CD14-positive monocyte (primary cell): ENCODE measurements around the gene ARMC9. TPM values are rescaled to one million over a fixed set of nuclear protein-coding genes. Genes with fewer than 3 reads are reported as not detected.
A peak's percentile ranks its signal among the peaks of the same experiment; 100 is the strongest.

Experiments used
- DNase-seq, 3 donors: peaks; one replicate each; pipeline ENCODE4 v3.0.0-alpha.2; 2011 to 2022
- H2AFZ ChIP-seq: 2 replicates; pipeline ENCODE4 v1.6.0; 2012; ENCODE audit warnings: mild to moderate bottlenecking, low read depth, low read length, inconsistent platforms; ENCODE audit not compliant: insufficient read depth, poor library complexity, severe bottlenecking
- H3K27ac ChIP-seq, 2 donors: 1 replicate in 1 of 2; 2 replicates in 1 of 2; pipeline ENCODE4 v1.5.1; 2012 to 2013; ENCODE audit warnings: low read length in 2 of 2, control low read depth in 1 of 2, inconsistent platforms in 1 of 2, low read depth in 1 of 2, mild to moderate bottlenecking in 1 of 2
- H3K27me3 ChIP-seq, 2 donors: one replicate each; pipeline versions ENCODE4 v1.6.0 to v1.6.1; 2011 to 2013; ENCODE audit warnings: low read length in 2 of 2; ENCODE audit not compliant: control insufficient read depth in 2 of 2, insufficient read depth in 2 of 2
- H3K36me3 ChIP-seq, 2 donors: replicated peaks in 1 of 2; 1 replicate in 1 of 2; 2 replicates in 1 of 2; pipeline versions ENCODE4 v1.5.1 to v1.6.1; 2012 to 2013; ENCODE audit warnings: low read length in 2 of 2, control low read depth in 1 of 2, inconsistent platforms in 1 of 2, mild to moderate bottlenecking in 1 of 2; ENCODE audit not compliant: insufficient read depth in 2 of 2, control insufficient read depth in 1 of 2
- H3K4me1 ChIP-seq, 2 donors: 1 replicate in 1 of 2; 2 replicates in 1 of 2; pipeline versions ENCODE4 v1.5.1 to v1.6.1; 2012 to 2013; ENCODE audit warnings: low read length in 2 of 2, control low read depth in 1 of 2, inconsistent platforms in 1 of 2, mild to moderate bottlenecking in 1 of 2, moderate library complexity in 1 of 2; ENCODE audit not compliant: insufficient read depth in 2 of 2, control insufficient read depth in 1 of 2
- H3K4me2 ChIP-seq: replicated peaks from 2 replicates; pipeline ENCODE3; 2012; ENCODE audit warnings: low read length, moderate library complexity, mild to moderate bottlenecking; ENCODE audit not compliant: poor library complexity, severe bottlenecking; ENCODE audit errors: extremely low read depth
- H3K4me3 ChIP-seq, 3 experiments: fragments of 200-600 bp in 1 of 3; sonication (generic) in 1 of 3; replicated peaks in 1 of 3; 1 replicate in 2 of 3; 2 replicates in 1 of 3; pipeline ENCODE4 v1.5.1; 2011 to 2013; ENCODE audit warnings: low read length in 3 of 3, mild to moderate bottlenecking in 3 of 3, control low read depth in 2 of 3, low read depth in 2 of 3, inconsistent platforms in 1 of 3, moderate library complexity in 1 of 3
- H3K79me2 ChIP-seq: 2 replicates; pipeline ENCODE4 v1.6.0; 2012; ENCODE audit warnings: mild to moderate bottlenecking, control low read depth, inconsistent platforms, low read length, moderate library complexity; ENCODE audit not compliant: insufficient read depth
- H3K9ac ChIP-seq: 2 replicates; pipeline ENCODE4 v1.6.0; 2017; ENCODE audit warnings: low read length, mild to moderate bottlenecking; ENCODE audit not compliant: insufficient read depth, poor library complexity, severe bottlenecking
- H3K9me3 ChIP-seq, 2 donors: replicated peaks in 1 of 2; 1 replicate in 1 of 2; 2 replicates in 1 of 2; pipeline versions ENCODE4 v1.5.1 to v1.6.1; 2012 to 2013; ENCODE audit warnings: low read length in 2 of 2, control low read depth in 1 of 2; ENCODE audit not compliant: control insufficient read depth in 1 of 2, insufficient read depth in 1 of 2
- H4K20me1 ChIP-seq: 2 replicates; pipeline ENCODE4 v1.6.0; 2012; ENCODE audit warnings: mild to moderate bottlenecking, low read length, control low read depth, moderate library complexity; ENCODE audit not compliant: insufficient read depth
- H3K27ac Mint-ChIP-seq, 7 donors: one replicate each; pipeline ENCODE4 v1.8.0; 2020; ENCODE audit warnings: mild to moderate bottlenecking in 7 of 7, mixed read lengths in 7 of 7, moderate library complexity in 6 of 7, inconsistent platforms in 2 of 7
- H3K27me3 Mint-ChIP-seq, 3 donors: one replicate each; pipeline ENCODE4 v1.8.0; 2021 to 2022; ENCODE audit warnings: low read depth in 3 of 3, mild to moderate bottlenecking in 3 of 3, mixed read lengths in 3 of 3, moderate library complexity in 3 of 3, inconsistent platforms in 1 of 3
- H3K36me3 Mint-ChIP-seq, 2 donors: one replicate each; pipeline ENCODE4 v1.8.0; 2020; ENCODE audit warnings: mixed read lengths in 2 of 2, inconsistent platforms in 1 of 2, mild to moderate bottlenecking in 1 of 2
- H3K4me1 Mint-ChIP-seq: one replicate; pipeline ENCODE4 v1.8.0; 2020; ENCODE audit warnings: mild to moderate bottlenecking, mixed read lengths
- H3K4me3 Mint-ChIP-seq, 2 donors: one replicate each; pipeline ENCODE4 v1.8.0; 2020; ENCODE audit warnings: mild to moderate bottlenecking in 2 of 2, mixed read lengths in 2 of 2, moderate library complexity in 1 of 2
- H3K9me3 Mint-ChIP-seq, 7 donors: one replicate each; pipeline ENCODE4 v1.8.0; 2020 to 2022; ENCODE audit warnings: mixed read lengths in 7 of 7, mild to moderate bottlenecking in 6 of 7, moderate library complexity in 6 of 7, inconsistent platforms in 2 of 7
- CTCF ChIP-seq: fragments of 200-600 bp; IDR thresholded peaks from one replicate; pipeline ENCODE4 v1.8.0; 2022; ENCODE audit warnings: antibody characterized with exemption, mild to moderate bottlenecking
- WGBS: methylation state at CpG from one replicate; pipeline ENCODE4 v1.1.5; 2013; ENCODE audit warnings: missing lambda C conversion rate; ENCODE audit not compliant: insufficient coverage; 5-methylcytosine and 5-hydroxymethylcytosine counted together
- intact Hi-C, 2 donors: fragments of 100-400 bp; cut with micrococcal nuclease; formaldehyde crosslinking; loops; one replicate each; pipeline versions ENCODE4 v1.15.0 to v1.15.1; 2023
- polyA plus RNA-seq, 3 donors: library from polyadenylated mRNA; depleted of rRNA in 1 of 3; unstranded in 2 of 3; stranded (reverse) in 1 of 3; fragments of 300-500 nt in 2 of 3; fragments of >200 nt in 1 of 3; fragmentation: Illumina TruSeq in 2 of 3; gene quantifications; 1 replicate in 2 of 3; 2 replicates in 1 of 3; pipeline ENCODE4 v1.2.3, GENCODE V29; 2012 to 2021

ARMC9 gene
- polyA plus RNA-seq, 3 donors: 0.07 to 0.27 TPM; not detected in 1

DNA sequence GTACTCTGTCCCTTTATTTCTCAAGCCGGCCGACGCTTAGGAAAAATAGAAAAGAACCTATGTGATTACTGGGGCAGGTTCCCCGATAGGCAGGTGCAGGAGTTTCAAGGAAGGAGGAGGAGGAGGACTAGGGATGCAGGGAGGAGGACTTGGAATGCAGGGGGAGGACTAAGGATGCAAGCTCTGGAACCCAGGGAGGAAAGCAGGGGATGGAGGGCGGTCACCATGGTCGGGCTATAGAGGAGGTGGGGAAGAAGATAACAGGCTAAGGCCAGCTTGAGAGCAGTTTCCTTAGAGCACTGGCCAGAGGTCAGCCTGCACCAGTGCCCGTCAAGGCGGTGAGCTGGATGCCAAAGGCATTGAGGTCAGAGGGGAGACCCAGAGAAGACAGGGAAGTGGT lies 178.4 kb downstream of the ARMC9 start:
- intact Hi-C loops: no loop called here
- Histone ChIP-seq H3K4me2 (no peak overlapping the region), H4K20me1 (no peaks in the 10 kb centered on the region), H3K4me3 (no peak overlapping the region), H3K27ac (no peak overlapping the region), H3K9ac (no peak overlapping the region), H3K4me1 (peaks cover 4 to 8% of the 10 kb centered on the region in 2 donors), H3K27me3 (no peaks in the 10 kb centered on the region), H3K9me3 (no peaks in the 10 kb centered on the region), H3K79me2 (no peaks in the 10 kb centered on the region), H3K36me3 (no peaks in the 10 kb centered on the region), H2AFZ (no peak overlapping the region)
- H3K27me3 Mint-ChIP-seq: peaks cover 2% of the 10 kb centered on the region in 3 donors
- H3K4me1 Mint-ChIP-seq: peaks cover 11% of the 10 kb centered on the region
- H3K9me3 Mint-ChIP-seq: no peaks in the 10 kb centered on the region
- peaks cover 0 to 2% of the 10 kb centered on the region in 2 donors for H3K36me3 Mint-ChIP-seq
- no peak for DNase-seq
- H3K27ac Mint-ChIP-seq: peak overlapping the region in 1 of 7 donors; percentile 50
- TF ChIP-seq CTCF: no peak
- WGBS: 97% methylated on average over 5 of the region's 8 CpGs
- H3K4me3 Mint-ChIP-seq: no peak overlapping the region

DNA sequence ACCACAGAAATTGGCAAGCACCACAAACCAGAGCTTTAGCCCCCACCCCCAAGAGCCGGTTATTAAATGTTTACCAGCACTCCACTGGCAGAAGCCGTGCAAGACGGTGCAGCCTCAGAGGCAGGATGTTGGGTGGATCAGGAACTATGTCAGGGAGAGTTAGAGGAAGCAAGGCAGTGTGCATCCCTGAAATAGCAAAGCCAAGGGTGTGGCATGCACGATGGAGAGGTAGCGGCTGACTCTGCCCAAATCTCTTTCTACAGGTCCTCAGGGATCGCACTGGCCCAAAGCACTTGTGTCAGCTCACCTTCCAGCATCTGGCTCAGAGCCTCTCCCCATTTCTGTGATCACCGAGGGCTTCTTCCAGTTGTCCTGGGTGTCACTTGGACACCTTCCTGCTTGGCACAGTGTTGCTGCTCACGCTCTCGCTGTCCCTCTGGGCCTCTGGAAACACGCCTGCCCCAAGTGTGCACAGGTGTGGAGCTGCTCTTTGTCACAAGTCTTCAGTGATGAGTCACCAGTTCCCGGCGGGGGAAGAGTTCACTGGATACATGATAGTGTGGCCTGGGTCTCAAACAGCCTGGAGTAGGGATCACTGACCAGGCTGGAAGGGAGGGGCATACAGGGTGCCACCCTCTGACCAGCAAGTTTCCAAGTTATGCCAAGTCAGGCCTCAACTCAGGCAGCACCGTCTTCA lies 179.7 kb downstream of the ARMC9 start:
- TF ChIP-seq CTCF: no peak
- Mint-ChIP-seq H3K36me3 (peaks cover 0 to 2% of the 10 kb centered on the region in 2 donors), H3K4me1 (peaks cover 11% of the 10 kb centered on the region), H3K4me3 (peak overlapping the region in 1 of 2 donors; percentile 12), H3K27me3 (peaks cover 0 to 2% (median 2%) of the 10 kb centered on the region in 3 donors), H3K27ac (peak overlapping the region in 1 of 7 donors; percentile 2), H3K9me3 (no peaks in the 10 kb centered on the region)
- Histone ChIP-seq H3K27me3 (no peaks in the 10 kb centered on the region), H3K4me3 (no peak overlapping the region), H2AFZ (no peak overlapping the region), H3K9me3 (no peaks in the 10 kb centered on the region), H3K79me2 (no peaks in the 10 kb centered on the region), H3K4me1 (peaks cover 4 to 8% of the 10 kb centered on the region in 2 donors), H3K4me2 (no peak overlapping the region), H3K9ac (no peak overlapping the region), H3K27ac (no peak overlapping the region), H4K20me1 (no peaks in the 10 kb centered on the region), H3K36me3 (no peaks in the 10 kb centered on the region)
- 74% methylated on average over 10 of the region's 13 CpGs for WGBS
- intact Hi-C loops: no loop called here
- no peak for DNase-seq
